ENCODE measurements around the gene TEX9. TPM values are rescaled to one million over a fixed set of nuclear protein-coding genes. Genes with fewer than 3 reads are reported as not detected.
"Not testable (repeated sequence)": the region's sequence is repeated elsewhere in the genome, so short reads cannot be mapped to it uniquely, and the experiment has no call there.

TEX9 gene
- total RNA-seq: 10 to 100 TPM in 6 of 7 donors, 1 to 10 TPM in 1; 9.3 to 25.8 (median 12.5) TPM
- polyA plus RNA-seq: 1 to 10 TPM; 3.0 to 4.5 TPM
- long read RNA-seq, donor 1, partial matches to known transcripts: 9 of 14 reads
- long read RNA-seq, donor 1, other reads (novel, unspliced or antisense): 5 of 14 reads
- long read RNA-seq, donor 2, partial matches to known transcripts: 150 of 159 reads
- long read RNA-seq, donor 2, other reads (novel, unspliced or antisense): 8 of 159 reads
- long read RNA-seq, donor 3, partial matches to known transcripts: 5 of 9 reads
- long read RNA-seq, donor 3, other reads (novel, unspliced or antisense): 4 of 9 reads

DNA sequence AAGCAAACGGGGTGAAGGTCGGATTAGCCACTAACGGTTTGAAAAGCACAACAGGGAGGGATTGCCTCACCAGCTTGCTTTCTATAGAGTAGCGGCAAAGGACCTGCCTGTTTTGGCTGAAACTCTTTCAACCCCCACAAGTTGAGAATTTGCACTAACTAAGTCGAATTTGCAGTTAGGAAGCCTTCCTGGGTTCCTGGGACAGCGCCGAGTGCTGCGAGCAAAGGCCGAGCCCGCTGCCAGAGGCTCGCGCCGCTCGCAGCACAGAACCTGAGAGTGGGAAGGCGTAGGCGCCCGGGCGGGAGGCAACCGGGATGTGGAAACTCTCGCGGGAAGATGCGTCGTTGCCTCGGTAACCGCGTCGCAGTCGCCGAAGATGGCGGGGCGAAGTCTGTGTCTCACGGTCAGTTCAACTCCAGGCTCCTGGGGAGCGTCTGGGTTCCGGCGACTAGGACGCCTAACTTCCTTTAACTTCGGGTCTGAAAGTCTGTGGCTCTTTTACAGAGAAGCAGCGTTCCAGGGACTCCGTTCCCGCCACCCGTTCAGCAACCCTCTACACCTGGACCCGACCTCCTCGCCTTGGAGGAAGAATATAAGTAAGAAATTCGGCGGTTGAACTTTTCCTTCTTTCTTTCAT, at the start of gene TEX9:
TSS of gene TEX9 (plus strand) at position 352 of the 637 bp plus-strand sequence. CDS start at position 377, 25 bp downstream.
- Histone ChIP-seq H3K27me3 (no peaks in the 10 kb centered on the region), H3K4me3 (peak within 1 kb of the TSS; percentile 56), H3K27ac (no peak within 1 kb of the TSS), H3K36me3 (no peaks in the 10 kb centered on the region), H3K4me1 (ENCODE audit: insufficient read depth) (no peaks in the 10 kb centered on the region), H3K9me3 (no peaks in the 10 kb centered on the region)
- intact Hi-C loops (cut with DNase I): no loop called here
- WGBS, 3 donors: 0% methylated on average over 41 to 45 of the region's 45 CpGs
- peak; percentile 85 to 93 (median 91) for DNase-seq
- TF ChIP-seq EP300 (IDR thresholded peaks at IDR 0.05) (no peak), CTCF (IDR thresholded peaks at IDR 0.05) (no peak), POLR2A (IDR thresholded peaks at IDR 0.05) (no peak)

- intact Hi-C loops (cut with DNase I); DNase-seq; H3K36me3 ChIP-seq; H3K4me3 ChIP-seq; H3K27me3 ChIP-seq; H3K4me1 ChIP-seq (ENCODE audit: insufficient read depth); H3K27ac ChIP-seq; H3K9me3 ChIP-seq: not testable (repeated sequence)
- whole genome bisulfite sequencing, 3 donors: 88 to 91% (median 89%) methylated on average over 16 to 18 of the region's 18 CpGs
These were observed 48.7 kb upstream of the TEX9 start for GRCh38 chr15:56316561-56316960.

DNA sequence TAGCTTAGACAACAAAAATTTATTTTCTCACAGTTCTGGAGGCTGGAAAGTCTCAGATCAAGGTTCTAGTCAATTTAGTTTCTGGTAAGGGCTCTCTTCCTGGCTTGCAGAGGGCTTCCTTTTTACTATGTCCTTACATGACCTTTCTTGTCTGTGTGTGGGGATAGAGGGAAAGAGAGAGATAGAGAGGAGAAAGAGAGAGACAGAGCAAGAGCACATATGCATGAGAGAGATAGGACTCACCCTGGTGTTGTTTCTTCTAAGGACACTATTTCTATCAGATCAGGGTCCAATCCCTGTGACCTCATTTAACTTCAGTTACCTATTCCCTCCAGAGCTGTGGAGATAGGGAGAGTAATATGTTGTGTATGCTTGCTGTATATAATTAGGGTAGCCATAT, 44.9 kb upstream of the TEX9 start:
- no peaks in the 10 kb centered on the region for H3K4me1 ChIP-seq (ENCODE audit: insufficient read depth)
- no peak for DNase-seq
- H3K36me3 ChIP-seq: no peaks in the 10 kb centered on the region
- intact Hi-C loops (cut with DNase I): no loop called here
- H3K27ac ChIP-seq: no peak overlapping the region
- H3K27me3 ChIP-seq: no peaks in the 10 kb centered on the region
- no peak for TF ChIP-seq POLR2A (IDR thresholded peaks at IDR 0.05)
- no peak for TF ChIP-seq CTCF (IDR thresholded peaks at IDR 0.05)
- TF ChIP-seq EP300 (IDR thresholded peaks at IDR 0.05): no peak
- no peak overlapping the region for H3K4me3 ChIP-seq
- H3K9me3 ChIP-seq: no peaks in the 10 kb centered on the region

GRCh38 chr15:56320861-56321260, 44.4 kb upstream of the TEX9 start:
- Histone ChIP-seq H3K9me3 (no peaks in the 10 kb centered on the region), H3K27me3 (no peaks in the 10 kb centered on the region), H3K4me3 (no peak overlapping the region), H3K27ac (no peak overlapping the region), H3K4me1 (ENCODE audit: insufficient read depth) (no peaks in the 10 kb centered on the region), H3K36me3 (no peaks in the 10 kb centered on the region)
- intact Hi-C loops (cut with DNase I): no loop called here
- DNase-seq: no peak
- TF ChIP-seq POLR2A (IDR thresholded peaks at IDR 0.05) (no peak), CTCF (IDR thresholded peaks at IDR 0.05) (no peak), EP300 (IDR thresholded peaks at IDR 0.05) (no peak)
- 79 to 84% (median 80%) methylated on average over 3 of the region's 3 CpGs for WGBS, 3 donors

DNA sequence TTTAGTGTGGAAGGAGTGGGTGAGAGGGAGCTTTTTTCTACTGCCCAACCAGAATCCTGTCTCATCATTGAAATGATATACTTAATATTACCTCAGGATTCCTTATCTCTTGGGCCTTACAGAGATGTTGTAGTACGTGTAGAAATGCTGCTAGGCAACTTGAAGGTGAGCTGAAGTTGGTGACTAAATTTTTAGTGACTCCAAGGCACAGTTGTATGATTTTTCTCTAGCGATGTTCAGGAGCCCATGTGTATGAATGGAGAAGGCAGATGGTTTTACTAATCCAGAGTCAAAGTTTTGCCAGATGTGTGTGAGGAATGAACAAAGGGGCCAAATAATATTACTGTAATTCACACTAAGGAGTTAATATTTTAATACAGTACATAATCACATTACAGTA, 42.8 kb upstream of the TEX9 start:
- WGBS, 3 donors: 48 to 73% (median 56%) methylated on average over 2 of the region's 2 CpGs
- DNase-seq: no peak
- TF ChIP-seq EP300 (IDR thresholded peaks at IDR 0.05) (no peak), CTCF (IDR thresholded peaks at IDR 0.05) (no peak), POLR2A (IDR thresholded peaks at IDR 0.05) (no peak)
- Histone ChIP-seq H3K9me3 (no peaks in the 10 kb centered on the region), H3K36me3 (no peaks in the 10 kb centered on the region), H3K4me3 (no peak overlapping the region), H3K27me3 (no peaks in the 10 kb centered on the region), H3K27ac (no peak overlapping the region), H3K4me1 (ENCODE audit: insufficient read depth) (no peaks in the 10 kb centered on the region)
- intact Hi-C loops (cut with DNase I): no loop called here
